GM23248 (cell line): ENCODE measurements around the gene ASTE1. TPM values are rescaled to one million over a fixed set of nuclear protein-coding genes. Genes with fewer than 3 reads are reported as not detected.
"Not testable (repeated sequence)": the region's sequence is repeated elsewhere in the genome, so short reads cannot be mapped to it uniquely, and the experiment has no call there.

Source experiments
- DNase-seq: peaks from one replicate; pipeline ENCODE4 v3.0.0-alpha.2; 2015
- H2AFZ ChIP-seq: fragments of 200-600 bp; sonication (generic); 2 replicates; pipeline ENCODE4 v1.6.1; 2016; ENCODE audit warnings: antibody characterized with exemption
- H3F3A ChIP-seq: fragments of 200-600 bp; sonication (generic); 2 replicates; pipeline ENCODE4 v1.6.1; 2016; ENCODE audit warnings: mild to moderate bottlenecking, antibody characterized with exemption, mixed run types; ENCODE audit not compliant: insufficient read depth
- H3K27ac ChIP-seq: fragments of 200-600 bp; sonication (generic); 2 replicates; pipeline ENCODE4 v1.5.1; 2016; ENCODE audit warnings: mild to moderate bottlenecking
- H3K27me3 ChIP-seq: fragments of 200-600 bp; sonication (generic); replicated peaks from 2 replicates; pipeline ENCODE4 v1.6.1; 2016; ENCODE audit warnings: mild to moderate bottlenecking; ENCODE audit not compliant: insufficient read depth
- H3K36me3 ChIP-seq: fragments of 200-600 bp; sonication (generic); 2 replicates; pipeline ENCODE4 v1.6.1; 2016; ENCODE audit warnings: low read depth, mild to moderate bottlenecking
- H3K4me1 ChIP-seq: fragments of 200-600 bp; sonication (generic); 2 replicates; pipeline ENCODE4 v1.6.1; 2016; ENCODE audit warnings: mild to moderate bottlenecking; ENCODE audit not compliant: insufficient read depth
- H3K4me2 ChIP-seq: fragments of 200-600 bp; sonication (generic); one replicate; pipeline ENCODE4 v1.6.1; 2016; ENCODE audit warnings: mild to moderate bottlenecking; ENCODE audit not compliant: unreplicated experiment
- H3K4me3 ChIP-seq: fragments of 200-600 bp; sonication (generic); 2 replicates; pipeline ENCODE4 v1.5.1; 2016; ENCODE audit warnings: mild to moderate bottlenecking
- H3K79me2 ChIP-seq: fragments of 200-600 bp; sonication (generic); 2 replicates; pipeline ENCODE4 v1.6.1; 2016; ENCODE audit warnings: mild to moderate bottlenecking; ENCODE audit not compliant: insufficient read depth
- H3K9ac ChIP-seq: fragments of 200-600 bp; sonication (generic); 2 replicates; pipeline ENCODE4 v1.6.1; 2016; ENCODE audit warnings: mild to moderate bottlenecking
- H3K9me2 ChIP-seq: fragments of 200-600 bp; sonication (generic); 2 replicates; pipeline ENCODE4 v1.6.1; 2016; ENCODE audit warnings: mixed run types, mild to moderate bottlenecking, moderate library complexity; ENCODE audit not compliant: insufficient read depth
- H3K9me3 ChIP-seq: fragments of 200-600 bp; sonication (generic); one replicate; pipeline ENCODE4 v1.6.1; 2017; ENCODE audit warnings: low read depth
- H4K20me1 ChIP-seq: fragments of 200-600 bp; sonication (generic); 2 replicates; pipeline ENCODE4 v1.6.0; 2016; ENCODE audit not compliant: insufficient read depth
- EZH2 ChIP-seq: fragments of 200-600 bp; sonication (generic); IDR thresholded peaks from 2 replicates; pipeline ENCODE4 v1.6.1; 2018; ENCODE audit warnings: antibody characterized with exemption, mild to moderate bottlenecking; ENCODE audit not compliant: insufficient read depth, poor library complexity, severe bottlenecking
- EZH2phosphoT487 ChIP-seq: fragments of 200-600 bp; sonication (generic); IDR thresholded peaks from 2 replicates; pipeline ENCODE4 v1.6.1; 2018; ENCODE audit warnings: antibody characterized with exemption, moderate library complexity, mild to moderate bottlenecking, low read depth; ENCODE audit not compliant: insufficient read depth
- WGBS, 2 experiments: methylation state at CpG; one replicate each; pipeline ENCODE4 v1.1.6; 2015 to 2017; ENCODE audit warnings: low lambda C conversion rate in 2 of 2, low coverage in 1 of 2; ENCODE audit errors: missing lambda C conversion rate in 2 of 2; 5-methylcytosine and 5-hydroxymethylcytosine counted together
- in situ Hi-C: fragments of 300-500 bp; cut with MboI; formaldehyde crosslinking; loops from 2 replicates; pipeline ENCODE4 v1.15.0; 2020
- polyA plus RNA-seq: library from polyadenylated mRNA; unstranded; fragments of >200 nt; fragmentation: Nextera tagmentation; extraction: Ambion mirVana; gene quantifications from 2 replicates; pipeline ENCODE4 v1.2.1, GENCODE V29; 2016
- total RNA-seq: library from RNA; depleted of rRNA; stranded (reverse); fragments of >200 nt; shearing (Covaris generic); gene quantifications from 2 replicates; pipeline ENCODE4 v1.2.3, GENCODE V29; 2014

Gene ASTE1
- total and polyA plus RNA-seq, 2 experiments from 2014 or later = 4.8 to 5.3 TPM

DNA sequence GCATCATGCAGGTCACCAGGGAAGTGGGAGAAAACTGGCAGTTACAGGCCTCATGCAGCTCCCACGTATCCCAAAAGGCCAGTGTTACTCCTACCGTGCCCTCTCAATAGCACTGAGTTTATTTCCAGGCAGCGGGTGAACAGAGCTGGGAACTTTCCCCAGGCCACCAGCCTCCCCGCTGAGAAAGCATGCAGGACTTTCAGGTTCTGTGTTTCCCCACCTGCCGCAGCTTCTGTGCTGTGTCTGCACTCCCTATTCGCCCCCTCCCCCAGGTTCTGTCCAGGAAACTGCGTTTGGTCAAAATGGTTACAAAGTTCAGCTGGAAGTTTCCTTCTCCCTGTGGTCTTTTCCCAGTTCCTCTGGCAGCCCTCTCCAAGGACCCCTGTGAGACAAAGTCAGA is 21.4 kb upstream of the ASTE1 start:
- H3K9ac ChIP-seq = no peak overlapping the region
- H3K9me2 ChIP-seq = no peaks in the 10 kb centered on the region
- no peak overlapping the region for H3K27ac ChIP-seq
- no peaks in the 10 kb centered on the region for H3K9me3 ChIP-seq
- H3F3A ChIP-seq = no peaks in the 10 kb centered on the region
- no peak overlapping the region for H2AFZ ChIP-seq
- no peak for DNase-seq
- no peaks in the 10 kb centered on the region for H3K79me2 ChIP-seq
- H3K4me3 ChIP-seq = no peak overlapping the region
- H3K27me3 ChIP-seq = no peaks in the 10 kb centered on the region
- H3K4me2 ChIP-seq = no peak overlapping the region
- in situ Hi-C loops = loop anchor here (25.0 kb wide), 2 partner anchors 439 to 964 kb away; no protein-coding TSS in a partner anchor
- H4K20me1 ChIP-seq = no peaks in the 10 kb centered on the region
- no peaks in the 10 kb centered on the region for H3K4me1 ChIP-seq
- TF ChIP-seq EZH2 = no peak
- no peak for TF ChIP-seq EZH2phosphoT487
- 95 to 98% methylated on average over 7 of the region's 7 CpGs for WGBS, 2 experiments
- H3K36me3 ChIP-seq = no peaks in the 10 kb centered on the region

DNA sequence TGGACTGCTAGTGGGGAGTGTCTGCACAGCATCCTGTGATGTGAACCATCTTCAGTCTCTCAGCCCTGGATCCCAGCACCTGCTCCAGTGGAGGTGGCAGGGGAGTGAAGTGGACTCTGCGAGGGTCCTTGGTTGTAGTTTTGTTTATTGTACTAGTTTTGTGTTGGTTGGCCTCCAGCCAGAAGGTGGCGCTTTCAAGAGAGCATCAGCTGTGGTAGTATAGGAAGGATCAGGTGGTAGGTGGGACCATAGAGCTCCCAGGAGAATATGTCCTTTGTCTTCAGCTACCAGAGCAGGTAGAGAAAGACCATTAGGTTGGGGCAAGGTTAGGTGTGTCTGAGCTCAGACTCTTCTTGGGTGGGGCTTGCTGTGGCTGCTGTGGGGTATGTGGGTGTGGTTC is 21.0 kb upstream of the ASTE1 start:
- Histone ChIP-seq H3K27ac (no peak overlapping the region), H4K20me1 (no peaks in the 10 kb centered on the region), H3K9me2 (no peaks in the 10 kb centered on the region), H2AFZ (no peak overlapping the region), H3K9ac (no peak overlapping the region), H3K4me3 (no peak overlapping the region), H3K9me3 (no peaks in the 10 kb centered on the region), H3K27me3 (no peaks in the 10 kb centered on the region), H3K4me2 (no peak overlapping the region), H3K36me3 (no peaks in the 10 kb centered on the region), H3K4me1 (no peaks in the 10 kb centered on the region), H3K79me2 (no peaks in the 10 kb centered on the region), H3F3A (no peaks in the 10 kb centered on the region)
- in situ Hi-C loops = loop anchor here (25.0 kb wide), 2 partner anchors 440 to 965 kb away; no protein-coding TSS in a partner anchor
- no peak for TF ChIP-seq EZH2
- TF ChIP-seq EZH2phosphoT487 = no peak
- DNase-seq = no peak
- 92 to 100% methylated on average over 2 of the region's 2 CpGs for WGBS, 2 experiments

GRCh38 chr3:131042271-131042985 is 15.8 kb upstream of the ASTE1 start:
- not testable (repeated sequence) for H3K9me2 ChIP-seq, DNase-seq, H3K9ac ChIP-seq, H3K79me2 ChIP-seq, H3K27ac ChIP-seq, H3K4me2 ChIP-seq, H3K36me3 ChIP-seq, H3K9me3 ChIP-seq, H3F3A ChIP-seq, H4K20me1 ChIP-seq, H2AFZ ChIP-seq, H3K27me3 ChIP-seq, H3K4me1 ChIP-seq, H3K4me3 ChIP-seq
- in situ Hi-C loops = loop anchor here (25.0 kb wide), 2 partner anchors 445 to 970 kb away; no protein-coding TSS in a partner anchor
- WGBS, 2 experiments = 86 to 90% methylated on average over 10 of the region's 10 CpGs

- WGBS, 2 experiments = 59 to 68% methylated on average over 2 of the region's 2 CpGs
- H3K9ac ChIP-seq = no peak overlapping the region
- H4K20me1 ChIP-seq = no peaks in the 10 kb centered on the region
- in situ Hi-C loops = loop anchor here (25.0 kb wide), 2 partner anchors 449 to 974 kb away; no protein-coding TSS in a partner anchor
- H3K36me3 ChIP-seq = no peaks in the 10 kb centered on the region
- no peak overlapping the region for H3K4me3 ChIP-seq
- H2AFZ ChIP-seq = no peak overlapping the region
- TF ChIP-seq EZH2phosphoT487 (no peak), EZH2 (no peak)
- H3K9me2 ChIP-seq = no peaks in the 10 kb centered on the region
- H3K27me3 ChIP-seq = no peaks in the 10 kb centered on the region
- no peak overlapping the region for H3K4me2 ChIP-seq
- H3K79me2 ChIP-seq = no peaks in the 10 kb centered on the region
- H3F3A ChIP-seq = peaks cover 20% of the 10 kb centered on the region
- H3K9me3 ChIP-seq = no peaks in the 10 kb centered on the region
- H3K4me1 ChIP-seq = peaks cover 15% of the 10 kb centered on the region
- H3K27ac ChIP-seq = no peak overlapping the region
- no peak for DNase-seq
Observed at GRCh38 chr3:131038326-131038725, 11.7 kb upstream of the ASTE1 start.
